ENCODE data around the gene SNAPC2.

The SNAPC2 gene

DNA sequence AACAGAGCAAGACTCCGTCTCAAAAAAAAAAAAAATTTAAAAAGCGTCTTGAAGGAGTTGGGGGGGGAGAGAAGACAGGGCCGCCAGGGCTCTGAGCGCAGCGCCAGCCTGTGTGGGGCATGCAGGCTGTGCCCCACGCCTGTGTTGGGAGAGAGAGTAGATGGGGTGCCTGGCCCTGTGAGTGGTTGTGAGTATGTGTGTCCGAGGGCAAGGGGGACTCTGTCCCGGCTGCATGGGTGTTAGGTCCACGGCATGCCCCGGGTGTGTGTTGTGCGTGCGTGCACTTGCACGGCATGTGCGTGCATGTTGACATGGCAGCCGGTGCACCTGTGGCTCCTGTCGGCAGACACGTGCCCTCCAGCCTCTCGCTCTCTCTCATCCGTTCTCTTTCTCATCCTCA lies 13.0 kb upstream of the SNAPC2 start:
- H3K4me3 ChIP-seq (ENCODE audit: low read depth, low read length): no peak overlapping the region
- TF ChIP-seq, protein P1, sequence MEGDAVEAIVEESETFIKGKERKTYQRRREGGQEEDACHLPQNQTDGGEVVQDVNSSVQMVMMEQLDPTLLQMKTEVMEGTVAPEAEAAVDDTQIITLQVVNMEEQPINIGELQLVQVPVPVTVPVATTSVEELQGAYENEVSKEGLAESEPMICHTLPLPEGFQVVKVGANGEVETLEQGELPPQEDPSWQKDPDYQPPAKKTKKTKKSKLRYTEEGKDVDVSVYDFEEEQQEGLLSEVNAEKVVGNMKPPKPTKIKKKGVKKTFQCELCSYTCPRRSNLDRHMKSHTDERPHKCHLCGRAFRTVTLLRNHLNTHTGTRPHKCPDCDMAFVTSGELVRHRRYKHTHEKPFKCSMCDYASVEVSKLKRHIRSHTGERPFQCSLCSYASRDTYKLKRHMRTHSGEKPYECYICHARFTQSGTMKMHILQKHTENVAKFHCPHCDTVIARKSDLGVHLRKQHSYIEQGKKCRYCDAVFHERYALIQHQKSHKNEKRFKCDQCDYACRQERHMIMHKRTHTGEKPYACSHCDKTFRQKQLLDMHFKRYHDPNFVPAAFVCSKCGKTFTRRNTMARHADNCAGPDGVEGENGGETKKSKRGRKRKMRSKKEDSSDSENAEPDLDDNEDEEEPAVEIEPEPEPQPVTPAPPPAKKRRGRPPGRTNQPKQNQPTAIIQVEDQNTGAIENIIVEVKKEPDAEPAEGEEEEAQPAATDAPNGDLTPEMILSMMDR (IDR thresholded peaks at IDR 0.05; ENCODE audit: borderline replicate concordance, insufficient read depth, low read depth, low read length): no peak

DNA sequence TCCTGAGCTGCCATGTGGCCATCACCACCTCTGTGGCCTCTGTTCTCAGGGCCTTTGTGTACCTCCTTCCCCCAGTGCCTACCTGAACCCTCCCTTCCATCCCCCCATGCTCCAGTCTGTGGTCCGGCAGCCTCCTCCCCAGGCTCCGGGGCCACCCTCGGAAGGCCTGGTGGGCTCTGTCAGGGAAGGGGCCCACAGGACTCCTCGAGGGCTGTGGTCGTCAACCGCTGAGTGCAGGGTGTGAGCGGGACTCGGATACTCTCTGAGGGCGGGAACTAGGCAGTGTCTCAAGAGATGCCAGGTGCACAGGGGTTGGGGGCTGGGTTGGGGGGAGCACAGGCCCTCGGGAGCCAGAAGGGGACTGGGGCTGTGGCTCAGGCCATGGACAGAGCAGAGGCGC lies 12.6 kb upstream of the SNAPC2 start:
- TF ChIP-seq, protein P1 (IDR thresholded peaks at IDR 0.05; ENCODE audit: borderline replicate concordance, insufficient read depth, low read depth, low read length): no peak
- H3K4me3 ChIP-seq (ENCODE audit: low read depth, low read length): no peak overlapping the region

DNA sequence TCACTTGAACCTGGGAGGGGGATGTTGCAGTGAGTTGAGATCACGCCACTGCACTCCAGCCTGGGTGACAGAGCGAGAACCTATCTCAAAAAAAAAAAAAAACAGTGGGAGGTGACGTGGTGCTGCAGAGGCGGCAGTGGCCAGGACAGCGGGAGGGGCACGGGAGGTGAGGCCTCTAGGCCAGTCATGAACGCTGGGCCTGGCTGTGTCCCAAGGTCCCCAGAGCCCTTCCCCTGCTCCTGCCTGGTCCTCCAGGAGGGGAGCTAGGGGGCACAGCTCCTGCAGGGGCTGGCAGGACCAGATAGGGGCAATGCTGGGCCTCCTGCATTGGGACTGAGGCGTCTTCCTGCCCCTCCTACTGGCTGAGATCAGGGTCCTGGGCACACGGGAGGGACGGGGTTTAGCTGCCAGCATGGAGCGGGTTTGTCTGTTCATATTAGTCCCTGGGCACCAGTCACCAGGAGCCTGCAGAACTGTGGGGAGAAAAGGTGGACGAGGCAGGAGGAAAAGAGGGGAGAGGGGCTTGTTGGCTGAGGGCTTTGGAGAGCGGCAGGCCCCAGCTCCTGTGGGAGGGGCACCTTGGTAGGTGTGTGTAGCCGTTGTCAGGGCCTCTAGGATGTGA lies 11.9 kb upstream of the SNAPC2 start:
- H3K4me3 ChIP-seq (ENCODE audit: low read depth, low read length): no peak overlapping the region
- TF ChIP-seq, protein P1 (IDR thresholded peaks at IDR 0.05; ENCODE audit: borderline replicate concordance, insufficient read depth, low read depth, low read length): no peak

DNA sequence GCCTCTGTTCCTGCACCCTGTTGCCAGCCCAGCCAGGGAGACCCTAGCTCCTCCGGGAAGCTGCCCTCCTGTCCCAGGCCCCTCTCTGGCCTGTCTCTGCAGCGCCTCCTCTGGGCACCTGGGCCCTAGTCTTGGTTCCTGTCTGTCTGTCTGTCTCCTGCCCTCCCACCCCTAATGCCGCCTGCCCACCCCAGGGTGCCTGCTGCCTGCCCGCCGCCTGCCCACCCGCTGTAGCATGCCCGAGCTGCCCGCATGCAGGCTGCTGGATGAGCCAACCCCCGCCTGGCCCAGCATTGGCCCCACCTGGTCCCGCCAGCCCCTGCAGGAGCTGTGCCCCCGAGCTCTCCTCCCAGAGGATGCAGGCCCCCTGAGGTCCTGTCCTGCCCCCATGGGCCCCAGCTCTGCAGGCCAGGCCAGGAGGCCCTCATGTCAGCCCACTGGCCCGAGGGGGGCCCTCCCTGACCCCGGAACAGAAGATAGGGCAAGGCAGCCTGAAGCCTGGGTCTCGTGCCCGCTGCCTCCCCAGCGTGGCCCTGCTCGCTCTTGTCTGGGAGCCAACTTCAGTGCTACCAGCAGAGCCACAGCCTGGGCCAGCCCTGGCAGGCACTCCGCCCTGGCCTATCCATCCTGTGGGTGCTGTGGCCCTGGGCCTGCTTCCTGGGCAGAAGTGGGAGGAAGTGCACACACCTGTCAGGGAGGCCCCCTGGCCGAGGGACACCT lies 11.2 kb upstream of the SNAPC2 start:
- H3K4me3 ChIP-seq (ENCODE audit: low read depth, low read length): no peak overlapping the region
- TF ChIP-seq, protein P1 (IDR thresholded peaks at IDR 0.05; ENCODE audit: borderline replicate concordance, insufficient read depth, low read depth, low read length): no peak

DNA sequence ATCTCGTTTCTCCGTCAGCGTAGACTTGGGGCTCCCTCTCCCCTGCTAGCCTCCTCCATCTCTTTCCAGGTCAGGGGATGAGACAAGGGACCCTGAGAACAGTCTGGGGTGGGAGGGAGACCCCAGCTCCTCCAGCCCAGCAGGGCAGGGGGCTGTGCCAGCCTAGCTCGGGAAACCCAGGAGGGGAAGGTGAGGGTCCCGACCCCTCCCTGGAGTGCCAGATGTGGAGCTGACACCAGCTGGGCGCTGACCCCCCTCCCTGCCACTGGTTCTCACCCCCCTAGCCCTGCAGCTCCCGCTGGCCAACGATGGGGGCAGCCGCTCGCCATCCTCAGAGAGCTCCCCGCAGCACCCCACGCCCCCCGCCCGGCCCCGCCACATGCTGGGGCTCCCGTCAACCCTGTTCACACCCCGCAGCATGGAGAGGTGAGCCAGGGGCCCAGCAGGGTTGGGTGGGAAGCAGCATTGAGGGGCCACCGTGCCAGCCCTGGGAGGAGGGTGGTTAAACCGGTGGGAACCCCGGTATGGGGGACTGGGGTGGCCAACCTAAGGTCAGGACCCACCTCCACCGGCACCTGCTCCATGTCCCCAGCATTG lies 10.6 kb upstream of the SNAPC2 start:
- TF ChIP-seq, protein P1 (IDR thresholded peaks at IDR 0.05; ENCODE audit: borderline replicate concordance, insufficient read depth, low read depth, low read length): no peak
- no peak overlapping the region for H3K4me3 ChIP-seq (ENCODE audit: low read depth, low read length)

DNA sequence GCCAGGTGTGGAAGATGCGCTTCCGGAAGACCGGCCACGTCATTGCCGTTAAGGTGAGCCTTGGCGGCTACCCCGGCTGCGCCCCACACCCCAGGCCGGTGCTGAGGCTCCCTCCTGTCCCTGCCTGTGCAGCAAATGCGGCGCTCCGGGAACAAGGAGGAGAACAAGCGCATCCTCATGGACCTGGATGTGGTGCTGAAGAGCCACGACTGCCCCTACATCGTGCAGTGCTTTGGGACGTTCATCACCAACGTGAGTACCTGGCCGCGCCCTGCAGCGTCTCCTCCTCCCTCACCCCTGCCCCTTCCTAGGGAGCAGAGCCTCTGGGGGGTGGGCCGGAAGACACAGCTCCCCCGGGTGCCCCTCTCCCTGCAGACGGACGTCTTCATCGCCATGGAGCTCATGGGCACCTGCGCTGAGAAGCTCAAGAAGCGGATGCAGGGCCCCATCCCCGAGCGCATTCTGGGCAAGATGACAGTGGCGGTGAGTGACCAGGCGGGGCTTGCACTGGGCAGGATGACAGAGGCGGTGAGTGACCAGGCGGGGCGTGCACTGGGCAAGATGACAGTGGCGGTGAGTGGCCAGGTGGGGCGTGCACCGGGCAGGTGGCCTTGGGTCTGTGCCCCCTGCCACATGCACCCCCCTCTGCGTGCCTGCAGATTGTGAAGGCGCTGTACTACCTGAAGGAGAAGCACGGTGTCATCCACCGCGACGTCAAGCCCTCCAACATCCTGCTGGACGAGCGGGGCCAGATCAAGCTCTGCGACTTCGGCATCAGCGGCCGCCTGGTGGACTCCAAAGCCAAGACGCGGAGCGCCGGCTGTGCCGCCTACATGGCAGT lies 9.6 kb upstream of the SNAPC2 start:
- TF ChIP-seq, protein P1 (IDR thresholded peaks at IDR 0.05; ENCODE audit: borderline replicate concordance, insufficient read depth, low read depth, low read length): no peak

More for the DNA sequence above, 9.6 kb upstream of the SNAPC2 start:
- no peak overlapping the region for H3K4me3 ChIP-seq (ENCODE audit: low read depth, low read length)

Measured in GM12875 (cell line).